ENCODE results near the gene PHEX. TPM values are rescaled to one million over a fixed set of nuclear protein-coding genes. Genes with fewer than 3 reads are reported as not detected.

The PHEX gene
- total RNA-seq, 2 donors from 2014 or later, result 0.24 to 0.37 TPM

DNA sequence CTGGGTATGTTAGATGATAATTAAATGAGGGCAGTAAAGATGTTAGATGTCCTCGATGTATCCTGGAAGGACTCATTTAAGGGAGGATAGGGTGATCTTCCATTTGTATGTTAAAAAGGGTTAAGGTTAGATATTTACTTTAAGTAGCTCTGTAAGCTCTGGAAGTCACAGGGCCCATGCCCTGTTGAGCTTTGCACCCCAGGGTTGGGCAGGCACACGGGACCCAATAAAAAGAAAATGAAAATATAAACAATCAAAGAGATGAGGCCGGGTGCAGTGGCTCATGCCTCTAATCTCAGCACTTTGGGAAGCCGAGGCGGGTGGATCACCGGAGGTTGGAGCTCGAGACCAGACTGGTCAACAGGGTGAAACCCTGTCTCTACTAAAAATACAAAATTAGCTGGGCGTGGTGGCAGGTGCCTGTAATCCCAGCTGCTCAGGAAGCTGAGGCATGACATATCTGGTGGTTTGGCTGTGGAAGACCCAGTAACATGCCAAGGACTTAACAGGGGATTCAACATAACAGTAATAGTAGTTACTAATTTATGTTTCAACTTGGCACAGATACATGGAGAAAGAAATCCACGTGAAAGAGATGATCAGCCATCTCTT, 16.9 kb upstream of the PHEX start:
- no peak overlapping the region for H3K27ac ChIP-seq (ENCODE audit: low read depth, low read length)
- H3K36me3 ChIP-seq (ENCODE audit: control insufficient read depth, insufficient read depth, low read length), result no peaks in the 10 kb centered on the region
- Mint-ChIP-seq H3K36me3 (ENCODE audit: low read depth) (peaks cover 1% of the 10 kb centered on the region), H3K4me3 (no peak overlapping the region), H3K27ac (no peak overlapping the region), H3K27me3 (ENCODE audit: insufficient read depth) (no peaks in the 10 kb centered on the region), H3K9me3 (peaks cover 1% of the 10 kb centered on the region), H3K4me1 (peaks cover 3% of the 10 kb centered on the region)
- no peaks in the 10 kb centered on the region for H3K27me3 ChIP-seq (ENCODE audit: control insufficient read depth, insufficient read depth, low read length, poor library complexity, severe bottlenecking)
- 94 to 100% methylated on average over 3 to 9 of the region's 9 CpGs for WGBS, 2 experiments (ENCODE audit: insufficient coverage in 1 of 2, insufficient read length in 1 of 2)
- no peak overlapping the region for H3K4me3 ChIP-seq (ENCODE audit: low read length)
- H3K4me1 ChIP-seq (ENCODE audit: control insufficient read depth, insufficient read depth, low read length), result no peaks in the 10 kb centered on the region
- no peak overlapping the region for H3K9ac ChIP-seq (ENCODE audit: extremely low read depth, low read length, poor library complexity, severe bottlenecking)
- no peaks in the 10 kb centered on the region for H3K9me3 ChIP-seq (ENCODE audit: control insufficient read depth, low read length)
- DNase-seq, result no peak
- no peak for TF ChIP-seq CTCF (conservative IDR thresholded peaks at IDR 0.05)

GRCh38 chrX:22021751-22022324, 10.3 kb upstream of the PHEX start:
- TF ChIP-seq CTCF (conservative IDR thresholded peaks at IDR 0.05), result no peak
- DNase-seq, result no peak
- Histone ChIP-seq H3K4me3 (ENCODE audit: low read length) (no peak overlapping the region), H3K9ac (ENCODE audit: extremely low read depth, low read length, poor library complexity, severe bottlenecking) (no peak overlapping the region), H3K4me1 (ENCODE audit: control insufficient read depth, insufficient read depth, low read length) (no peaks in the 10 kb centered on the region), H3K27ac (ENCODE audit: low read depth, low read length) (no peak overlapping the region), H3K9me3 (ENCODE audit: control insufficient read depth, low read length) (no peaks in the 10 kb centered on the region), H3K27me3 (ENCODE audit: control insufficient read depth, insufficient read depth, low read length, poor library complexity, severe bottlenecking) (no peaks in the 10 kb centered on the region), H3K36me3 (ENCODE audit: control insufficient read depth, insufficient read depth, low read length) (no peaks in the 10 kb centered on the region)
- Mint-ChIP-seq H3K4me1 (peaks cover 21% of the 10 kb centered on the region), H3K36me3 (ENCODE audit: low read depth) (no peaks in the 10 kb centered on the region), H3K4me3 (no peak overlapping the region), H3K27me3 (ENCODE audit: insufficient read depth) (peaks cover 29% of the 10 kb centered on the region), H3K9me3 (peaks cover 3% of the 10 kb centered on the region), H3K27ac (no peak overlapping the region)
- WGBS, 2 experiments (ENCODE audit: insufficient coverage in 1 of 2, insufficient read length in 1 of 2), result 92 to 93% methylated on average over 2 to 5 of the region's 10 CpGs

- Histone ChIP-seq H3K36me3 (ENCODE audit: control insufficient read depth, insufficient read depth, low read length) (no peaks in the 10 kb centered on the region), H3K27ac (ENCODE audit: low read depth, low read length) (no peak overlapping the region), H3K9ac (ENCODE audit: extremely low read depth, low read length, poor library complexity, severe bottlenecking) (no peak overlapping the region), H3K27me3 (ENCODE audit: control insufficient read depth, insufficient read depth, low read length, poor library complexity, severe bottlenecking) (peaks cover 11% of the 10 kb centered on the region), H3K4me1 (ENCODE audit: control insufficient read depth, insufficient read depth, low read length) (no peaks in the 10 kb centered on the region), H3K4me3 (ENCODE audit: low read length) (no peak overlapping the region), H3K9me3 (ENCODE audit: control insufficient read depth, low read length) (no peaks in the 10 kb centered on the region)
- Mint-ChIP-seq H3K27ac (no peak overlapping the region), H3K4me1 (peaks cover 22% of the 10 kb centered on the region), H3K36me3 (ENCODE audit: low read depth) (no peaks in the 10 kb centered on the region), H3K9me3 (peaks cover 3% of the 10 kb centered on the region), H3K27me3 (ENCODE audit: insufficient read depth) (peaks cover 50% of the 10 kb centered on the region), H3K4me3 (no peak overlapping the region)
- TF ChIP-seq CTCF (conservative IDR thresholded peaks at IDR 0.05), result no peak
- no peak for DNase-seq
- WGBS, 2 experiments (ENCODE audit: insufficient coverage in 1 of 2, insufficient read length in 1 of 2), result 40 to 50% methylated on average over 1 to 2 of the region's 2 CpGs
These were observed 7.5 kb upstream of the PHEX start for GRCh38 chrX:22024577-22024976.

Measured in endodermal cell (in vitro differentiated cells).